Inflammatory macrophage treated with lipopolysaccharide for 1 hour (primary cell): ENCODE data around the gene EGF.
"Not testable (repeated sequence)": the region's sequence is repeated elsewhere in the genome, so short reads cannot be mapped to it uniquely, and the experiment has no call there.

Source experiments
- DNase-seq, 2 donors: peaks; one replicate each; pipeline ENCODE4 v3.0.0-alpha.2; 2020 to 2022

Gene EGF

GRCh38 chr4:109915385-109916026 is 2.8 kb downstream of the EGF start:
- DNase-seq, result no peak

- DNase-seq, result no peak
These were observed 3.3 kb downstream of the EGF start for GRCh38 chr4:109916027-109916409.

GRCh38 chr4:109921384-109921808 is 8.7 kb downstream of the EGF start:
- DNase-seq, result no peak

- DNase-seq, result no peak
These were observed 12.7 kb downstream of the EGF start for GRCh38 chr4:109925396-109925795.

GRCh38 chr4:109928327-109929045 is 15.8 kb downstream of the EGF start:
- no peak for DNase-seq

- no peak for DNase-seq
These were observed 17.8 kb downstream of the EGF start for GRCh38 chr4:109930464-109930863.

- no peak for DNase-seq
These were observed 18.2 kb downstream of the EGF start for GRCh38 chr4:109930872-109931271.

GRCh38 chr4:109931318-109931717 is 18.6 kb downstream of the EGF start:
- no peak for DNase-seq

GRCh38 chr4:109937352-109937751 is 24.7 kb downstream of the EGF start:
- not testable (repeated sequence) for DNase-seq

- peak; percentile 41 to 50 for DNase-seq
These were observed 26.5 kb downstream of the EGF start for GRCh38 chr4:109939190-109939589.

- DNase-seq, result no peak
These were observed 29.7 kb downstream of the EGF start for GRCh38 chr4:109942292-109942926.

GRCh38 chr4:109943745-109944144 is 31.1 kb downstream of the EGF start:
- DNase-seq, result no peak

GRCh38 chr4:109944591-109944990 is 31.9 kb downstream of the EGF start:
- peak; percentile 71 for DNase-seq

GRCh38 chr4:109945056-109945455 is 32.4 kb downstream of the EGF start:
- DNase-seq, result peak; percentile 58 to 69

GRCh38 chr4:109946120-109946519 is 33.4 kb downstream of the EGF start:
- no peak for DNase-seq

- no peak for DNase-seq
These were observed 34.8 kb downstream of the EGF start for GRCh38 chr4:109947457-109947856.

GRCh38 chr4:109947918-109948317 is 35.2 kb downstream of the EGF start:
- no peak for DNase-seq

- not testable (repeated sequence) for DNase-seq
These were observed 36.5 kb downstream of the EGF start for GRCh38 chr4:109949099-109949718.

GRCh38 chr4:109952612-109953011 is 39.9 kb downstream of the EGF start:
- DNase-seq, result no peak

- DNase-seq, result no peak
These were observed 40.9 kb downstream of the EGF start for GRCh38 chr4:109953556-109953955.

GRCh38 chr4:109955146-109955545 is 42.5 kb downstream of the EGF start:
- no peak for DNase-seq

GRCh38 chr4:109957227-109957626 is 44.5 kb downstream of the EGF start:
- DNase-seq, result no peak

- no peak for DNase-seq
These were observed 46.5 kb downstream of the EGF start for GRCh38 chr4:109959195-109959594.

GRCh38 chr4:109962401-109962800 is 49.7 kb downstream of the EGF start:
- DNase-seq, result no peak
